GM19351 (cell line): Measurements from ENCODE around the gene SMOC2.

Experiments used
- ATAC-seq: cut with Tn5 transposase; IDR thresholded peaks from one replicate; pipeline ENCODE4 v1.9.1; 2021; ENCODE audit warnings: mild to moderate bottlenecking, moderate library complexity; ENCODE audit not compliant: unreplicated experiment

Gene SMOC2, protein sequence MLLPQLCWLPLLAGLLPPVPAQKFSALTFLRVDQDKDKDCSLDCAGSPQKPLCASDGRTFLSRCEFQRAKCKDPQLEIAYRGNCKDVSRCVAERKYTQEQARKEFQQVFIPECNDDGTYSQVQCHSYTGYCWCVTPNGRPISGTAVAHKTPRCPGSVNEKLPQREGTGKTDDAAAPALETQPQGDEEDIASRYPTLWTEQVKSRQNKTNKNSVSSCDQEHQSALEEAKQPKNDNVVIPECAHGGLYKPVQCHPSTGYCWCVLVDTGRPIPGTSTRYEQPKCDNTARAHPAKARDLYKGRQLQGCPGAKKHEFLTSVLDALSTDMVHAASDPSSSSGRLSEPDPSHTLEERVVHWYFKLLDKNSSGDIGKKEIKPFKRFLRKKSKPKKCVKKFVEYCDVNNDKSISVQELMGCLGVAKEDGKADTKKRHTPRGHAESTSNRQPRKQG

DNA sequence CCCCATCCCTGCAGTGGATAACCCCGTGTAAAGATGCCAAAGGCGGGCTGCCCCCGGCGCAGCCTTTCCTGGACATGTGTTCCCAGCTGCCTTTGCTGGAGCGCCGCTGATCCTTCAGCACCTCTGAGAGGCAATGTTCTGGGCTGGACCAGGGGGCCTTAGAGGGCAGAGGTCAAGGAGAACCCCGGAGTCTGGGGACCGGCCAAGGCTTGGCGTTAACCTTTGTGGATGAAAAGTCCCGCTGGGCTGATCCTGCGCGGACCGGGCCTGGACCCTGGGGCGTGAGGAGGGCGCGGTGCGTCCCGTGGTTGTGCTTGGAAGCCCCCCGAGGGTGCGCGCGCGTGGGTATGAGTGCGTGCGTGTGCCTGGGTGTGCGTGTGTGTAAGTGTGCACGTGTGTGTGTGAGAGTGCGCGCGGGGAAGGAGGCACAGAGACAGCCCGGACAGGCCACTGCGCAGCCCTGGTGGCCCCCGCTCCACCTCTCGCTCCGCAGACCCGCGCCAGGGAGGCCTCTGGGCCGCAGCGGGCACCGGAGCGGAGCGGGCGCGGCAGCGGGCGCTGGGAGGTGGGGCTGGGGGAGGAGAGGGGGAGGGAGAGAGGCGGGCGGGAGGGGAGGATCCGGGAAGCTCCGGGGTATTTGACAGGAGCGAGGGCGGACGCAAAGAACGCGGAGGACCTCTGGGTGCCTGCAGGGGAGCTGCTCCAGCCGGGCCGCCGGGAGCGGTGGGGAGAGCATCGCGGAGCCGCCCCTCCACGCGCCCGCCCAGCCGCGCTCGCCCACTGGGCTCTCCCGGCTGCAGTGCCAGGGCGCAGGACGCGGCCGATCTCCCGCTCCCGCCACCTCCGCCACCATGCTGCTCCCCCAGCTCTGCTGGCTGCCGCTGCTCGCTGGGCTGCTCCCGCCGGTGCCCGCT is at the start of gene SMOC2:
Gene SMOC2 (plus strand): TSS at position 665 of the 914 bp plus-strand sequence. CDS start 187 bp downstream, at position 852.
- ATAC-seq: no peak

DNA sequence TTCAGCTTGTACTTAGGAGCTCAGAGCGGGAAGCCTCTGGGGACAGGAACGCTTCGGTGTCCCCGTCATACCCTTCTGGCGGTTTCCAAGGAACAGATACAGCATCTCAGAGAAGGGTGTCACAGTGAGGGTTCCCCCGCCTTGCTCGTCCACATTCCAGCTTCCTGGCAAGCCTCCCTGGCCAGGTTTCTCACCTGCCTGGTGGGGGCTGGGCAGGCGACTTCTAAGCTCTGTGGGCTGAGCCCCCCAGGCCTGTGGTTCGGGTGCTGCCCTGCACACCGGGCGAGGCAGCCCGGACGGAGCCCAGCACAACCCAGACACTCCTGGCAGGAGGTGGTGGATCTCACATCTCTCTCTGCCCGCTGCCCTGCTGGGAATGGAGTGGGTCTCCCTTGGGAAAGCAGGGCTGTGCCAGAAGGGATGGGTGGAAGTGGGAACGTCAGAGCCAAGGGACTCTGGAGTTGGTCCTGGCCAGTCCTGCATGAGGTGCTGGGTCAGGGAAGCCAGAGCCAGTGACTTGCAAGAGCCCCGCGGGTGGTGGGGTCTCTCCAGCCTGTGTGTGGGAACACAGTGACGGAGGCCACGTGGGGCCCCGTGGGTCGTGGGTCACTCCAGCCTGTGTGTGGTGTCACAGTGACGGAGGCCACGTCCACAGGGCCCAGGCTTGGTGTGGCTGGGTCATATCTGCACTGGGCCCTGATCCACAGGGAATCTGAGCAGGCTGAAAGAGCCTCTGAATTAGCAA is 47.7 kb upstream of the SMOC2 start:
- ATAC-seq: no peak

DNA sequence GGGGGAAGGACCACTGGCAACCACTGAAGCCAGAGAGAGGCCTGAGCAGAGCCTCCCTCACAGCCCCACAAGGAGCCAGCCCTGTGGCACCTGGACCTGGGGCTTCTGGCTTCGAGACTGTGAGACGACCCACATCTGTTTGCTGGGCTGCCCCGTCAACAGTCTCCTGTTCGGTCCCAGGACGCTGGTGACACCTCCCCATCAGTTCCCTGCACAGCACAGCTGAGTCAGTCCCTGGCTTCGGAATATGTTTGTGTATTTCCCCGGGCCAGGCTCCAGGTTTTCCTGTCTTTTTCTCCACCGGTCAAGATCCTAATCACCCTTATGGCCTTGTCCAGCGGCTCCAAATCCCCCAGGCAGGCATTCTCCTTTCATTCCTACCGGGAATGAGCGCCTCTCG is 46.4 kb upstream of the SMOC2 start:
- ATAC-seq: no peak

- no peak for ATAC-seq
Observed at GRCh38 chr6:168395983-168396382, 45.0 kb upstream of the SMOC2 start.

GRCh38 chr6:168396561-168396960 is 44.4 kb upstream of the SMOC2 start:
- ATAC-seq: no peak

GRCh38 chr6:168397012-168397411 is 44.0 kb upstream of the SMOC2 start:
- no peak for ATAC-seq

DNA sequence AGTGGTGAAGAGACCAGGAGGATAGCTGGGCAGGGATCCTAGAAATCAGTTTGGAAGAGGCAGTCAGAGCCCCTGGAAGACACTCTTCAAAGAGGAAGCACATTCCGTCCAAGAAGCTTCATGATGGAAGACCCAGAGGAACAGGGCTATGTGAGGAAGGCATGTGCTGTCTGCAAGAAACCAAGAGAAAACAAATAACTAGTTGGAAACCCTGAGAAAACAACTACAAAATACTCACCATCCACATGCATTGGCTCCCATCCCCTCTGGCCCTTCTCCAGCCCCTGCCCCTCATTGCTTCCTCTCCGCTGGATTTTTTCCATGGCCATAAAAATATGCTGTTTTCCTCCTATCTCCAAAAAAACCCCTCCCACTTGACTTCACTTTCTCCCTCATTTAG is 40.9 kb upstream of the SMOC2 start:
- no peak for ATAC-seq

DNA sequence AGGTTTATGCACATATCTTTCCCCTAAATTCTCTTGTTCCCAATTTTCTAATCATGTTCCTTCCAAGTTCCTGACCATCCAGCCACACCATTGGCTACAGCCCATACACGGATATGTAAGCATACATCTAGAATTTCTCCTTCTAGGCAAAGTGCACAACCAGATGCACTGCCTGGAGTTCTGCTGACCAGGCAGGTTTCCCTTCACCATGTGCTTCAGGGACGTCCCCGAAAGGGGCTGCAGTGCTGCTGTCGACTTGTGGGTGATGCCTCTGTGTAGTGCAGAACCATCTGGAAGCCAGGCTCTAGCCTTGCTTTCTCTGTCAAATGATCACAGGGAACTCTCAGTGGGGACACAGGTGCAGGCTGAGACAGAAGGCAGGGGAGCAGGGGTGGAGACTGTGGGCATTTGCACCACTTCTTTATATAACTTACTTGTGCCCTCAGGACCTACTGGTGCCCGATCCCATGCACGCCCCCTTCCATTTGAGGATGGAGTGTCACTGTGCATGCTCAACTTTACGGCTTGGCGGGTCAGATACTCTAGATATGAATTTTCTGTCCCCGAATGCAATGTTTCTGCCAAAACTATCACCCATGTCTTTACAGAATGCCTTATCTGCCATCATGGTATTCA is 37.5 kb upstream of the SMOC2 start:
- ATAC-seq: no peak

DNA sequence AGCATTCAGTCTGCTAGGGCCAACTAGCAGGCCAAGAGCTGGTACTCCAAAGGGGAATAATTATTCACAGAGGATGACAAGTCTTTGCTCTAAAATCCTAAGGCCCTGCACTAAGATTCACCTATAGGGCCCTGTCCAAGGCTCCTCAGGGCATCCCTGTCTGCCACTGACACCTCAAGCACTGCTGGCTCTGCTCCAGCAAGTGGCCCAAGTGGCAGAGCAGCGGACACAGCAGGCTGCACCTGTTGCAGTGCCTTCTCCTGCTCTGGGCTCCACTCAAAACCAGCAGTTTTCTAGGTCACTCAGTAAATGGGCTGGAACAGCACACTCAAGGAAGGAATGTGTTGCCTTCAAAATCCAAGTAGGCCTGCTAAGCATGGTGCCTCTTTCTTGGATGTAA is 36.4 kb upstream of the SMOC2 start:
- no peak for ATAC-seq

GRCh38 chr6:168407842-168408241 is 33.1 kb upstream of the SMOC2 start:
- ATAC-seq: no peak

- no peak for ATAC-seq
Observed at GRCh38 chr6:168408504-168409136, 32.4 kb upstream of the SMOC2 start.

- ATAC-seq: no peak
Observed at GRCh38 chr6:168410035-168410434, 30.9 kb upstream of the SMOC2 start.

- ATAC-seq: no peak
Observed at GRCh38 chr6:168410554-168411011, 30.4 kb upstream of the SMOC2 start.

GRCh38 chr6:168411130-168411529 is 29.9 kb upstream of the SMOC2 start:
- ATAC-seq: no peak

DNA sequence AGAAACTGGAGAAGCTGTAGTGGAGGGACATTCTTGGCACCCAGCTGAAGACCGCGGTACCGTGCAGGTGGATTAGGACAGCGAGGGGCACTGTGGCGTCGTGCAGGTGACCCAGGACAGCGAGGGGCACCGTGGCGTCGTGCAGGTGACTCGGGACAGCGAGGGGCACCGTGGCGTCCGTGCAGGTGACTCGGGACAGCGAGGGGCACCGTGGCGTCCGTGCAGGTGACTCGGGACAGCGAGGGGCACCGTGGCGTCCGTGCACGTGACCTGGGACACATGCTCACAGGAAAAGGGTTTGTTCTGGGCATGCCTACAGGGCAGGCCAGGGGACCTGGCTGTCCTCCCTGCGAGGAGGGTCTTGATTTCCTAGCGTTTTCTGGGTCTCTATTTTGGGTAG is 29.2 kb upstream of the SMOC2 start:
- ATAC-seq: no peak

GRCh38 chr6:168412456-168412855 is 28.5 kb upstream of the SMOC2 start:
- no peak for ATAC-seq

DNA sequence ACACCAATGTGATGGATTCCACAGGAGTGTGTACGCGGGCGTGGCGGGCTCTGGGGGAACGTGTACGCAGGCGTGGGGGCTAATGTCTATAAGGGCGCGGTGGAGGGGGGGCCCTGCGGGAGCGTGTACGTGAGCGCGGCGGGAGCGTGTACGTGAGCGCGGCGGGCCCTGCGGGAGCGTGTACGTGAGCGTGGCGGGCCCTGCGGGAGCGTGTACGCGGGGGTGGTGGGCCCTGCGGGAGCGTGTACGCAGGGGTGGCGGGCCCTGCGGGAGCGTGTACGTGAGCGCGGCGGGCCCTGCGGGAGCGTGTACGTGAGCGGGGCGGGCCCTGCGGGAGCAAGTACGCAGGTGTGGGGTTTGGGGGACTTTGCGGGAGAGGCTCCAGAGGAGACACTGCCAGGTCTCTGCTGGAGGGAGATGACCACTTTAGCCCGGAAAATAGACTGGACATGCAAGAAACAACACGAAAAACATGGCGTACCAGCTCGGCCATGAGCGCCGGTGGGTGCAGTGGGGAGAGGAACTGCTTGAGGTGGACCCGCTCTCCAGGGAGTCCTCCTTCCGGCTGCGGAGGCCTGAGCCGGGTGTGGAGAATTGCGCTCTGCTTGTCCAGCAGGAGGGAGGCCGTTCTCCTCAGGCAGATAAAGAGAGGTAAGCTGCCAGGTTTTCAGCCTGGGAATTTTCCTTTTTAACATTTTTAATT is 27.8 kb upstream of the SMOC2 start:
- ATAC-seq: no peak

- ATAC-seq: no peak
Observed at GRCh38 chr6:168413856-168414255, 27.1 kb upstream of the SMOC2 start.

- no peak for ATAC-seq
Observed at GRCh38 chr6:168414336-168415097, 26.5 kb upstream of the SMOC2 start.
